ENCODE data around the gene WBP1. TPM values are rescaled to one million over a fixed set of nuclear protein-coding genes. Genes with fewer than 3 reads are reported as not detected.

The WBP1 gene
- total RNA-seq, 3 donors from 2014 or later, result 19.3 to 21.5 (median 19.4) TPM

GRCh38 chr2:74423231-74424095, 34.8 kb upstream of the WBP1 start:
- H3K4me1 Mint-ChIP-seq (ENCODE audit: low read depth), result peaks cover 26% of the 10 kb centered on the region
- peaks cover 6% of the 10 kb centered on the region for H3K36me3 Mint-ChIP-seq (ENCODE audit: insufficient read depth)
- no peaks in the 10 kb centered on the region for H3K9me3 Mint-ChIP-seq
- H3K4me3 Mint-ChIP-seq, result peak overlapping the region; percentile 91
- no peak for DNase-seq
- no peaks in the 10 kb centered on the region for H3K27me3 Mint-ChIP-seq (ENCODE audit: low read depth)
- no peak for ATAC-seq

- H3K9me3 Mint-ChIP-seq, result no peaks in the 10 kb centered on the region
- peaks cover 26% of the 10 kb centered on the region for H3K4me1 Mint-ChIP-seq (ENCODE audit: low read depth)
- no peaks in the 10 kb centered on the region for H3K27me3 Mint-ChIP-seq (ENCODE audit: low read depth)
- H3K4me3 Mint-ChIP-seq, result no peak overlapping the region
- DNase-seq (no peak), ATAC-seq (no peak)
- peaks cover 6% of the 10 kb centered on the region for H3K36me3 Mint-ChIP-seq (ENCODE audit: insufficient read depth)
These were observed 33.9 kb upstream of the WBP1 start for GRCh38 chr2:74424139-74424992.

GRCh38 chr2:74424995-74425406, 33.2 kb upstream of the WBP1 start:
- Mint-ChIP-seq H3K4me3 (no peak overlapping the region), H3K4me1 (ENCODE audit: low read depth) (peaks cover 24% of the 10 kb centered on the region), H3K27me3 (ENCODE audit: low read depth) (no peaks in the 10 kb centered on the region), H3K36me3 (ENCODE audit: insufficient read depth) (peaks cover 6% of the 10 kb centered on the region), H3K9me3 (no peaks in the 10 kb centered on the region)
- DNase-seq, result no peak
- ATAC-seq, result no peak

GRCh38 chr2:74425523-74425922, 32.7 kb upstream of the WBP1 start:
- Mint-ChIP-seq H3K4me1 (ENCODE audit: low read depth) (peaks cover 19% of the 10 kb centered on the region), H3K9me3 (no peaks in the 10 kb centered on the region), H3K36me3 (ENCODE audit: insufficient read depth) (peaks cover 6% of the 10 kb centered on the region), H3K4me3 (no peak overlapping the region), H3K27me3 (ENCODE audit: low read depth) (no peaks in the 10 kb centered on the region)
- no peak for DNase-seq
- no peak for ATAC-seq

- H3K4me1 Mint-ChIP-seq (ENCODE audit: low read depth), result peaks cover 14% of the 10 kb centered on the region
- H3K9me3 Mint-ChIP-seq, result no peaks in the 10 kb centered on the region
- no peaks in the 10 kb centered on the region for H3K27me3 Mint-ChIP-seq (ENCODE audit: low read depth)
- no peak for ATAC-seq
- no peak overlapping the region for H3K4me3 Mint-ChIP-seq
- H3K36me3 Mint-ChIP-seq (ENCODE audit: insufficient read depth), result peaks cover 6% of the 10 kb centered on the region
- no peak for DNase-seq
These were observed 32.0 kb upstream of the WBP1 start for GRCh38 chr2:74426181-74426758.

GRCh38 chr2:74427551-74427950, 30.7 kb upstream of the WBP1 start:
- ATAC-seq, result no peak
- no peak for DNase-seq
- Mint-ChIP-seq H3K36me3 (ENCODE audit: insufficient read depth) (peaks cover 6% of the 10 kb centered on the region), H3K9me3 (no peaks in the 10 kb centered on the region), H3K4me3 (no peak overlapping the region), H3K27me3 (ENCODE audit: low read depth) (no peaks in the 10 kb centered on the region), H3K4me1 (ENCODE audit: low read depth) (peaks cover 5% of the 10 kb centered on the region)

- H3K36me3 Mint-ChIP-seq (ENCODE audit: insufficient read depth), result peaks cover 6% of the 10 kb centered on the region
These were observed 29.6 kb upstream of the WBP1 start for GRCh38 chr2:74428675-74429074.

GRCh38 chr2:74429487-74430451, 28.5 kb upstream of the WBP1 start:
- Mint-ChIP-seq H3K36me3 (ENCODE audit: insufficient read depth) (peaks cover 4% of the 10 kb centered on the region), H3K27me3 (ENCODE audit: low read depth) (no peaks in the 10 kb centered on the region), H3K4me1 (ENCODE audit: low read depth) (no peaks in the 10 kb centered on the region), H3K4me3 (no peak overlapping the region), H3K9me3 (no peaks in the 10 kb centered on the region)
- no peak for DNase-seq
- ATAC-seq, result no peak

More at GRCh38 chr2:74428675-74429074, 29.6 kb upstream of the WBP1 start:
- no peaks in the 10 kb centered on the region for H3K4me1 Mint-ChIP-seq (ENCODE audit: low read depth)
- DNase-seq (no peak), ATAC-seq (no peak)
- no peaks in the 10 kb centered on the region for H3K9me3 Mint-ChIP-seq
- no peak overlapping the region for H3K4me3 Mint-ChIP-seq
- no peaks in the 10 kb centered on the region for H3K27me3 Mint-ChIP-seq (ENCODE audit: low read depth)

- peaks cover 3% of the 10 kb centered on the region for H3K36me3 Mint-ChIP-seq (ENCODE audit: insufficient read depth)
- H3K4me3 Mint-ChIP-seq, result no peak overlapping the region
These were observed 27.7 kb upstream of the WBP1 start for GRCh38 chr2:74430502-74430901.

GRCh38 chr2:74436111-74436805, 22.0 kb upstream of the WBP1 start:
- H3K4me1 Mint-ChIP-seq (ENCODE audit: low read depth), result peaks cover 6% of the 10 kb centered on the region
- ATAC-seq (no peak), DNase-seq (no peak)
- peaks cover 22% of the 10 kb centered on the region for H3K27me3 Mint-ChIP-seq (ENCODE audit: low read depth)
- no peaks in the 10 kb centered on the region for H3K9me3 Mint-ChIP-seq
- no peak overlapping the region for H3K4me3 Mint-ChIP-seq
- H3K36me3 Mint-ChIP-seq (ENCODE audit: insufficient read depth), result no peaks in the 10 kb centered on the region

More at GRCh38 chr2:74430502-74430901, 27.7 kb upstream of the WBP1 start:
- DNase-seq, result no peak
- ATAC-seq, result no peak
- Mint-ChIP-seq H3K9me3 (no peaks in the 10 kb centered on the region), H3K4me1 (ENCODE audit: low read depth) (no peaks in the 10 kb centered on the region), H3K27me3 (ENCODE audit: low read depth) (no peaks in the 10 kb centered on the region)

GRCh38 chr2:74436848-74437695, 21.2 kb upstream of the WBP1 start:
- Mint-ChIP-seq H3K4me1 (ENCODE audit: low read depth) (peaks cover 6% of the 10 kb centered on the region), H3K27me3 (ENCODE audit: low read depth) (peaks cover 24% of the 10 kb centered on the region), H3K4me3 (no peak overlapping the region), H3K9me3 (no peaks in the 10 kb centered on the region), H3K36me3 (ENCODE audit: insufficient read depth) (no peaks in the 10 kb centered on the region)
- no peak for DNase-seq
- no peak for ATAC-seq

- H3K36me3 Mint-ChIP-seq (ENCODE audit: insufficient read depth), result no peaks in the 10 kb centered on the region
These were observed 20.0 kb upstream of the WBP1 start for GRCh38 chr2:74438248-74438647.

More at GRCh38 chr2:74438248-74438647, 20.0 kb upstream of the WBP1 start:
- ATAC-seq, result no peak
- Mint-ChIP-seq H3K27me3 (ENCODE audit: low read depth) (peaks cover 30% of the 10 kb centered on the region), H3K4me1 (ENCODE audit: low read depth) (peaks cover 9% of the 10 kb centered on the region), H3K4me3 (no peak overlapping the region), H3K9me3 (no peaks in the 10 kb centered on the region)
- no peak for DNase-seq
